KOPT-K1 (cell line): ENCODE data around the gene MXI1.
"Not testable (repeated sequence)": the region's sequence is repeated elsewhere in the genome, so short reads cannot be mapped to it uniquely, and the experiment has no call there.

ENCODE experiments used
- H3K27ac ChIP-seq: fragments of 200-600 bp; sonication (generic); 2 replicates; pipeline ENCODE4 v1.5.1; 2016; ENCODE audit warnings: antibody characterized with exemption, mild to moderate bottlenecking, low read depth, low read length; ENCODE audit not compliant: poor library complexity, severe bottlenecking
- H3K36me3 ChIP-seq: fragments of 200-600 bp; sonication (generic); 2 replicates; pipeline ENCODE4 v1.5.1; 2017; ENCODE audit warnings: antibody characterized with exemption, mild to moderate bottlenecking, low read length, moderate library complexity; ENCODE audit not compliant: insufficient read depth
- H3K9me3 ChIP-seq: fragments of 200-600 bp; sonication (generic); 2 replicates; pipeline ENCODE4 v1.5.1; 2017; ENCODE audit warnings: antibody characterized with exemption, low read length, mild to moderate bottlenecking; ENCODE audit not compliant: insufficient read depth, poor library complexity, severe bottlenecking

MXI1 gene

GRCh38 chr10:110265573-110266193 lies 58.3 kb downstream of the MXI1 start:
- Histone ChIP-seq H3K36me3 (no peaks in the 10 kb centered on the region), H3K27ac (no peak overlapping the region), H3K9me3 (no peaks in the 10 kb centered on the region)

GRCh38 chr10:110267276-110267675 lies 59.9 kb downstream of the MXI1 start:
- no peaks in the 10 kb centered on the region for H3K9me3 ChIP-seq
- H3K36me3 ChIP-seq = no peaks in the 10 kb centered on the region
- no peak overlapping the region for H3K27ac ChIP-seq

GRCh38 chr10:110268442-110268841 lies 61.0 kb downstream of the MXI1 start:
- Histone ChIP-seq H3K27ac (no peak overlapping the region), H3K36me3 (no peaks in the 10 kb centered on the region), H3K9me3 (no peaks in the 10 kb centered on the region)

GRCh38 chr10:110268971-110269370 lies 61.6 kb downstream of the MXI1 start:
- no peaks in the 10 kb centered on the region for H3K36me3 ChIP-seq
- H3K27ac ChIP-seq = no peak overlapping the region
- no peaks in the 10 kb centered on the region for H3K9me3 ChIP-seq

GRCh38 chr10:110269374-110270318 lies 62.2 kb downstream of the MXI1 start:
- no peaks in the 10 kb centered on the region for H3K9me3 ChIP-seq
- no peak overlapping the region for H3K27ac ChIP-seq
- H3K36me3 ChIP-seq = no peaks in the 10 kb centered on the region

- not testable (repeated sequence) for H3K27ac ChIP-seq, H3K36me3 ChIP-seq, H3K9me3 ChIP-seq
These were observed 65.6 kb downstream of the MXI1 start for GRCh38 chr10:110272995-110273394.

- Histone ChIP-seq H3K9me3 (no peaks in the 10 kb centered on the region), H3K36me3 (no peaks in the 10 kb centered on the region), H3K27ac (no peak overlapping the region)
These were observed 66.1 kb downstream of the MXI1 start for GRCh38 chr10:110273474-110273873.

- Histone ChIP-seq H3K9me3 (no peaks in the 10 kb centered on the region), H3K27ac (no peak overlapping the region), H3K36me3 (no peaks in the 10 kb centered on the region)
These were observed 66.7 kb downstream of the MXI1 start for GRCh38 chr10:110274072-110274627.

GRCh38 chr10:110274647-110275046 lies 67.2 kb downstream of the MXI1 start:
- Histone ChIP-seq H3K27ac (no peak overlapping the region), H3K36me3 (no peaks in the 10 kb centered on the region)

GRCh38 chr10:110275128-110275729 lies 67.8 kb downstream of the MXI1 start:
- Histone ChIP-seq H3K27ac (no peak overlapping the region), H3K9me3 (no peaks in the 10 kb centered on the region), H3K36me3 (no peaks in the 10 kb centered on the region)

More at GRCh38 chr10:110274647-110275046, 67.2 kb downstream of the MXI1 start:
- no peaks in the 10 kb centered on the region for H3K9me3 ChIP-seq

GRCh38 chr10:110276603-110277002 lies 69.2 kb downstream of the MXI1 start:
- no peaks in the 10 kb centered on the region for H3K9me3 ChIP-seq
- no peak overlapping the region for H3K27ac ChIP-seq
- H3K36me3 ChIP-seq = no peaks in the 10 kb centered on the region

- Histone ChIP-seq H3K27ac (no peak overlapping the region), H3K9me3 (no peaks in the 10 kb centered on the region), H3K36me3 (no peaks in the 10 kb centered on the region)
These were observed 70.2 kb downstream of the MXI1 start for GRCh38 chr10:110277591-110277990.

GRCh38 chr10:110278562-110279406 lies 71.4 kb downstream of the MXI1 start:
- H3K9me3 ChIP-seq = no peaks in the 10 kb centered on the region
- H3K36me3 ChIP-seq = no peaks in the 10 kb centered on the region
- no peak overlapping the region for H3K27ac ChIP-seq

- Histone ChIP-seq H3K36me3 (no peaks in the 10 kb centered on the region), H3K27ac (no peak overlapping the region), H3K9me3 (no peaks in the 10 kb centered on the region)
These were observed 72.1 kb downstream of the MXI1 start for GRCh38 chr10:110279407-110279986.
